Tibial nerve (tissue), 4 donors: ENCODE results near the gene ATP2A1. TPM values are rescaled to one million over a fixed set of nuclear protein-coding genes. Genes with fewer than 3 reads are reported as not detected.
"Not testable (repeated sequence)": the region's sequence is repeated elsewhere in the genome, so short reads cannot be mapped to it uniquely, and the experiment has no call there.

Experiments used
- DNase-seq, 2 donors: peaks; one replicate each; pipeline ENCODE4 v3.0.0-alpha.2; 2019; ENCODE audit warnings: low spot score in 2 of 2
- H3K27ac ChIP-seq, 4 donors: fragments of 200-600 bp; sonication (generic) in 3 of 4; one replicate each; pipeline ENCODE4 v1.5.1; 2017 to 2019; ENCODE audit warnings: mild to moderate bottlenecking in 1 of 4
- H3K27me3 ChIP-seq, 2 donors: fragments of 200-600 bp; sonication (generic) in 1 of 2; one replicate each; pipeline versions ENCODE4 v1.5.1 to v1.6.0; 2017 to 2019
- H3K36me3 ChIP-seq, 3 donors: fragments of 200-600 bp; sonication (generic); one replicate each; pipeline ENCODE4 v1.5.1; 2018 to 2019
- H3K4me1 ChIP-seq, 4 donors: fragments of 200-600 bp; sonication (generic) in 3 of 4; one replicate each; pipeline ENCODE4 v1.5.1; 2017 to 2019
- H3K4me3 ChIP-seq, 4 donors: fragments of 200-600 bp; sonication (generic) in 3 of 4; one replicate each; pipeline ENCODE4 v1.5.1; 2017 to 2019; ENCODE audit warnings: mild to moderate bottlenecking in 1 of 4, moderate library complexity in 1 of 4
- H3K9me3 ChIP-seq, 4 donors: fragments of 200-600 bp; sonication (generic) in 3 of 4; one replicate each; pipeline ENCODE4 v1.5.1; 2017 to 2019
- CTCF ChIP-seq, 5 experiments: fragments of 200-600 bp in 3 of 5; fragments of 450-650 bp in 2 of 5; sonication (generic) in 3 of 5; IDR thresholded peaks; one replicate each; pipeline ENCODE4 v1.5.1; 2016 to 2019; ENCODE audit warnings: antibody characterized with exemption in 5 of 5, mild to moderate bottlenecking in 3 of 5, moderate library complexity in 2 of 5
- EP300 ChIP-seq, 2 donors: sonication (generic); formaldehyde crosslinking; IDR thresholded peaks; one replicate each; pipeline ENCODE4 v1.6.1; 2017; ENCODE audit warnings: antibody characterized with exemption in 2 of 2, mild to moderate bottlenecking in 1 of 2
- POLR2A ChIP-seq, 2 donors: fragments of 450-650 bp; IDR thresholded peaks; one replicate each; pipeline ENCODE4 v1.6.1; 2017; ENCODE audit warnings: antibody characterized with exemption in 2 of 2, mild to moderate bottlenecking in 2 of 2, moderate library complexity in 2 of 2
- WGBS, 2 donors: methylation state at CpG; one replicate each; pipeline ENCODE4 v1.1.5; 2018; 5-methylcytosine and 5-hydroxymethylcytosine counted together
- total RNA-seq, 4 donors: library from RNA; depleted of rRNA; stranded (reverse); fragments of >200 nt; gene quantifications; one replicate each; pipeline ENCODE4 v1.1.0, GENCODE V29; 2016

ATP2A1 gene
- total RNA-seq, 4 donors from 2014 or later: 0.20 to 0.90 (median 0.21) TPM

- Histone ChIP-seq H3K4me3 (peak overlapping the region; percentile 37 to 84 (median 64)), H3K36me3 (peaks cover 0 to 11% (median 0%) of the 10 kb centered on the region in 3 donors), H3K4me1 (peaks cover 0 to 34% (median 11%) of the 10 kb centered on the region in 4 donors), H3K27ac (peak overlapping the region in 2 of 4 donors; percentile 19 to 52), H3K9me3 (no peaks in the 10 kb centered on the region), H3K27me3 (peaks cover 0 to 8% of the 10 kb centered on the region in 2 donors)
- DNase-seq: peak; percentile 76 to 79
- TF ChIP-seq CTCF (IDR thresholded peaks at IDR 0.05): peak in 4 of 5 experiments; percentile 22 to 68 (median 40)
- TF ChIP-seq EP300 (IDR thresholded peaks at IDR 0.05): no peak
- 0 to 3% methylated on average over 19 to 46 of the region's 66 CpGs for WGBS, 2 donors
These were observed 1.7 kb downstream of the ATP2A1 start for GRCh38 chr16:28879841-28880588.

- 12 to 19% methylated on average over 9 to 11 of the region's 11 CpGs for WGBS, 2 donors
- Histone ChIP-seq H3K4me3 (peak overlapping the region in 2 of 4 donors; percentile 67 to 84), H3K27ac (no peak overlapping the region), H3K9me3 (no peaks in the 10 kb centered on the region), H3K36me3 (peaks cover 0 to 5% (median 0%) of the 10 kb centered on the region in 3 donors), H3K4me1 (peaks cover 0 to 28% (median 11%) of the 10 kb centered on the region in 4 donors), H3K27me3 (peaks cover 0 to 8% of the 10 kb centered on the region in 2 donors)
- no peak for TF ChIP-seq EP300 (IDR thresholded peaks at IDR 0.05)
- no peak for DNase-seq
These were observed 2.3 kb downstream of the ATP2A1 start for GRCh38 chr16:28880589-28880915.

GRCh38 chr16:28880955-28881354, 2.7 kb downstream of the ATP2A1 start:
- 84 to 88% methylated on average over 4 of the region's 4 CpGs for WGBS, 2 donors
- no peak for DNase-seq
- H3K9me3 ChIP-seq: no peaks in the 10 kb centered on the region
- peaks cover 0 to 28% (median 11%) of the 10 kb centered on the region in 4 donors for H3K4me1 ChIP-seq
- no peak overlapping the region for H3K4me3 ChIP-seq
- TF ChIP-seq EP300 (IDR thresholded peaks at IDR 0.05) (no peak), CTCF (IDR thresholded peaks at IDR 0.05) (no peak), POLR2A (IDR thresholded peaks at IDR 0.05) (no peak)
- peaks cover 0 to 1% (median 0%) of the 10 kb centered on the region in 3 donors for H3K36me3 ChIP-seq
- H3K27me3 ChIP-seq: peaks cover 0 to 8% of the 10 kb centered on the region in 2 donors
- H3K27ac ChIP-seq: no peak overlapping the region

- peaks cover 0 to 28% (median 11%) of the 10 kb centered on the region in 4 donors for H3K4me1 ChIP-seq
- DNase-seq, H3K27ac ChIP-seq, H3K4me3 ChIP-seq, H3K27me3 ChIP-seq, H3K9me3 ChIP-seq, H3K36me3 ChIP-seq: not testable (repeated sequence)
- whole genome bisulfite sequencing, 2 donors: 83 to 85% methylated on average over 4 of the region's 4 CpGs
These were observed 3.3 kb downstream of the ATP2A1 start for GRCh38 chr16:28881565-28881964.

GRCh38 chr16:28882551-28883160, 4.4 kb downstream of the ATP2A1 start:
- Histone ChIP-seq H3K27ac (no peak overlapping the region), H3K27me3 (peaks cover 0 to 8% of the 10 kb centered on the region in 2 donors), H3K4me3 (no peak overlapping the region), H3K36me3 (no peaks in the 10 kb centered on the region), H3K9me3 (no peaks in the 10 kb centered on the region), H3K4me1 (peaks cover 0 to 28% (median 11%) of the 10 kb centered on the region in 4 donors)
- TF ChIP-seq EP300 (IDR thresholded peaks at IDR 0.05) (no peak), CTCF (IDR thresholded peaks at IDR 0.05) (no peak), POLR2A (IDR thresholded peaks at IDR 0.05) (no peak)
- DNase-seq: no peak
- WGBS, 2 donors: 34 to 41% methylated on average over 19 to 24 of the region's 24 CpGs
